OCI-LY7 (cell line): ENCODE measurements around the gene CLIP3.

Experiments used
- CTCF ChIP-seq: fragments of 200-600 bp; sonication (generic); conservative IDR thresholded peaks from 2 replicates; pipeline ENCODE4 v1.5.1; 2014; ENCODE audit warnings: mild to moderate bottlenecking, antibody characterized with exemption, low read length, moderate library complexity, mixed read lengths
- EZH2phosphoT487 ChIP-seq: fragments of 200-600 bp; sonication (generic); IDR thresholded peaks from 2 replicates; pipeline ENCODE4 v1.6.1; 2018; ENCODE audit warnings: low read depth, borderline replicate concordance, mild to moderate bottlenecking, mixed run types, antibody characterized with exemption, low read length, moderate library complexity, mixed read lengths

GRCh38 chr19:36046443-36047050, 13.9 kb upstream of the CLIP3 start:
- TF ChIP-seq CTCF (no peak), EZH2phosphoT487 (no peak)
